Parathyroid adenoma (tissue), 2 donors: ENCODE measurements around the gene SRPK3.

ENCODE experiments used
- H2AFZ ChIP-seq: fragments of 300-600 bp; sonication (generic); one replicate; pipeline ENCODE4 v1.7.0; 2017; ENCODE audit warnings: antibody characterized with exemption, mild to moderate bottlenecking
- H3K27ac ChIP-seq: fragments of 300-600 bp; sonication (generic); one replicate; pipeline ENCODE4 v1.7.0; 2017
- H3K27me3 ChIP-seq: fragments of 300-600 bp; sonication (generic); one replicate; pipeline ENCODE4 v1.7.0; 2017; ENCODE audit warnings: low read length; ENCODE audit not compliant: control insufficient read depth, insufficient read depth
- H3K36me3 ChIP-seq: fragments of 300-600 bp; sonication (generic); one replicate; pipeline ENCODE4 v1.7.0; 2017; ENCODE audit warnings: low read length; ENCODE audit not compliant: control insufficient read depth, insufficient read depth
- H3K4me1 ChIP-seq: fragments of 300-600 bp; sonication (generic); one replicate; pipeline ENCODE4 v1.7.0; 2017; ENCODE audit warnings: control low read depth
- H3K4me2 ChIP-seq: fragments of 300-600 bp; sonication (generic); one replicate; pipeline ENCODE4 v1.7.0; 2017; ENCODE audit warnings: low read length
- H3K4me3 ChIP-seq: fragments of 300-600 bp; sonication (generic); one replicate; pipeline ENCODE4 v1.7.0; 2017; ENCODE audit warnings: low read depth, low read length
- H3K79me2 ChIP-seq: fragments of 300-600 bp; sonication (generic); one replicate; pipeline ENCODE4 v1.7.0; 2017; ENCODE audit warnings: control low read depth
- H3K9ac ChIP-seq: fragments of 300-600 bp; sonication (generic); one replicate; pipeline ENCODE4 v1.7.0; 2017; ENCODE audit warnings: mild to moderate bottlenecking
- H3K9me3 ChIP-seq: fragments of 300-600 bp; sonication (generic); one replicate; pipeline ENCODE4 v1.7.0; 2017; ENCODE audit warnings: low read length; ENCODE audit not compliant: control insufficient read depth
- CTCF ChIP-seq: fragments of 300-600 bp; sonication (generic); IDR thresholded peaks from one replicate; pipeline ENCODE4 v1.7.0; 2017; ENCODE audit warnings: antibody characterized with exemption, mild to moderate bottlenecking
- donor health status: primary hyperparathyroidism.

SRPK3 gene

GRCh38 chrX:153805436-153805835, 24.6 kb downstream of the SRPK3 start:
- Histone ChIP-seq H3K4me1 (no peaks in the 10 kb centered on the region), H3K9me3 (no peaks in the 10 kb centered on the region), H3K27me3 (no peaks in the 10 kb centered on the region), H3K27ac (no peak overlapping the region), H3K4me2 (no peak overlapping the region), H2AFZ (no peak overlapping the region), H3K4me3 (no peak overlapping the region), H3K36me3 (no peaks in the 10 kb centered on the region), H3K9ac (no peak overlapping the region), H3K79me2 (no peaks in the 10 kb centered on the region)
- no peak for TF ChIP-seq CTCF

GRCh38 chrX:153806999-153807575, 26.2 kb downstream of the SRPK3 start:
- no peak overlapping the region for H2AFZ ChIP-seq
- H3K4me3 ChIP-seq = no peak overlapping the region
- H3K27ac ChIP-seq = no peak overlapping the region
- no peak for TF ChIP-seq CTCF
- H3K4me1 ChIP-seq = no peaks in the 10 kb centered on the region
- H3K9me3 ChIP-seq = no peaks in the 10 kb centered on the region
- H3K4me2 ChIP-seq = no peak overlapping the region
- no peaks in the 10 kb centered on the region for H3K27me3 ChIP-seq
- H3K36me3 ChIP-seq = no peaks in the 10 kb centered on the region
- H3K9ac ChIP-seq = no peak overlapping the region
- no peaks in the 10 kb centered on the region for H3K79me2 ChIP-seq

GRCh38 chrX:153807976-153808375, 27.1 kb downstream of the SRPK3 start:
- no peaks in the 10 kb centered on the region for H3K79me2 ChIP-seq
- no peak overlapping the region for H2AFZ ChIP-seq
- no peaks in the 10 kb centered on the region for H3K36me3 ChIP-seq
- H3K9ac ChIP-seq = no peak overlapping the region
- no peak for TF ChIP-seq CTCF
- H3K4me1 ChIP-seq = no peaks in the 10 kb centered on the region
- no peaks in the 10 kb centered on the region for H3K9me3 ChIP-seq
- no peak overlapping the region for H3K4me2 ChIP-seq
- H3K4me3 ChIP-seq = no peak overlapping the region
- no peaks in the 10 kb centered on the region for H3K27me3 ChIP-seq
- H3K27ac ChIP-seq = no peak overlapping the region

- Histone ChIP-seq H2AFZ (no peak overlapping the region), H3K9me3 (no peaks in the 10 kb centered on the region), H3K9ac (no peak overlapping the region), H3K27me3 (no peaks in the 10 kb centered on the region), H3K4me1 (no peaks in the 10 kb centered on the region), H3K79me2 (no peaks in the 10 kb centered on the region), H3K4me3 (no peak overlapping the region), H3K4me2 (no peak overlapping the region), H3K36me3 (no peaks in the 10 kb centered on the region), H3K27ac (no peak overlapping the region)
- no peak for TF ChIP-seq CTCF
Observed at GRCh38 chrX:153812220-153812619, 31.4 kb downstream of the SRPK3 start.

GRCh38 chrX:153813161-153813560, 32.3 kb downstream of the SRPK3 start:
- H3K36me3 ChIP-seq = no peaks in the 10 kb centered on the region
- TF ChIP-seq CTCF = no peak
- no peaks in the 10 kb centered on the region for H3K9me3 ChIP-seq
- H3K9ac ChIP-seq = no peak overlapping the region
- H3K79me2 ChIP-seq = no peaks in the 10 kb centered on the region
- no peaks in the 10 kb centered on the region for H3K27me3 ChIP-seq
- H3K4me1 ChIP-seq = no peaks in the 10 kb centered on the region
- H3K27ac ChIP-seq = no peak overlapping the region
- no peak overlapping the region for H3K4me3 ChIP-seq
- H3K4me2 ChIP-seq = no peak overlapping the region
- H2AFZ ChIP-seq = no peak overlapping the region
